Measurements from ENCODE around the gene SH2D5. TPM values are rescaled to one million over a fixed set of nuclear protein-coding genes. Genes with fewer than 3 reads are reported as not detected.

Gene SH2D5
- total RNA-seq: not detected

DNA sequence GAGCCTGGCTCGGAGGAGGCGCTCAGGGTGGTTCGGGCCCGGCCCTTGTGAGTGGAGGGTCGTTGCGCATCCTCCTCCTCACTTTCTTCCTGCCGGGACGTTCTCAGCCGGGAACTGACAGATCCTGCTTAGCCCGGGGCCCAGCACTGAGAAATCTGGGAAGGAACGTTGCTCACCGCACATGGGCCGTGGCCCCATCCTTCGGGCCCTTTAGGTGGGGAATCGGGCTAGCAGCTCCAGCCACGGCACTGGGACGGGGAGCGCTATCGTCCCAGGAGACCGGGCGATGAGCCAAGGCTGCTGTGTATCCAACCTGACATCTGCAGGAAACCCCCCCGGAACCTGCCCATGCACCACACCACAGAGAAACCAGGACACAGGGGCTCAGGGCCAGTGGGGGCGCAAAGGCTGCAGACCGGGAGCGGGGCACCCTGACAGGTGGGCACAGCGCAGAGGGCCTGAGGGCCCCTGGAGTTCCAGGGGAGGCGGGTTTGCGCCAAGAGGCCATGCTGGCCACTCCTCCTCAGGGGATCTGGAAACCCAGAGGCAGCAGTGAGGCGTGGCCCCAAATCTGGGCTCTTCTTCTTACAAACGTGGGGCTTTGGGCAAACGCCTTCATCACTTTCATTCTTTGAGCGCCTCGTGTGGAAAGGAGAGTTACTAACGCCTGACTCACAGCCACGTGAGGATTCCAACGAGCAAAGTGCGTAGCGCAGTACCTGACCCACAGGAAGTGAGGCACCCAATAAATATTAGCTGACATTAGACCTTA, at the start of gene SH2D5:
Gene SH2D5, minus strand, starts transcription at position 116 of the 772 bp plus-strand sequence. CDS start 4,659 bp downstream, outside the sequence.

DNA sequence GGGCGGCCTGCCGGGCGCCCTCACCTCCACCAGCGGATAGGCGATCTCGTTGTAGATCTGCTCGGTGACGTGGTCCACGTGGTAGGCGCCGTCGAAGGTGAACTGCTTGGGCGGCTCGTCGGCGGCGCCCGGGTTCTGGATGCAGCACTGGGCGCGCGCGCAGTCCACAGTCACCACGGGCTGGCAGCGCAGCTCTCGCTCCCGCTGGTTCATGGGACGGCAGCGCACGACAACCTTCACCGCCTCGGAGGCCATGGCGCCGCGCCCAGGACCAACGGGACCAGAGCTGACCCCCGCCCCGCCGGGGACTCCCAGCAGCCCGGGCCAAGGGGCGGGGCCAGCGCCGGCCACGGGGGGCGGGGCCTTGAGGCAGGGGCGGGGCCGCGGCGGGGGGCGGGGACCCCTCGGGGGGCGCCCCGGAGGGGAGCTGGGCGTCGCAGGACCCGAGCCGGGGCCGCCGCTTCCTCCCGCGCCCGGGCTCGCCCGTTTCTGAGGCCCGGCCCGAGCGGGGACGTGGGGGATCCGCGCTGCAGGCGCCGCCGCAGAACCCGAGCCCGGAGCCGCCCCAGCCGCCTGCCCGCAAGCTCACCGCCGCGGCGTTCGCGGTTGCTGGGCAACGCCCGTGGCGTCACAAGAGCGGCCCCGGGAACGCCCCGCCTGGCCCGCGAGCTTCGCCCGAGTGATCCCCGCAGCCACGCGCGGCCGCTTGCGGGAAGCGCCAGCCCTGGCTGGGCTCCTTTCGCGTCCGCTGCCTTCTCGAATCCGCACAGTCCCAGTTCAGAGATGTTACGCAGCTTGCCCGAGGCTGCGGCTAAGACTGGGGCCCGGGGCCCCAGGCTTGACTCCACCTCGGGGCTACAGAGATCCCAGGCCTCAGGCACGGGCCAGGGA, 14.8 kb downstream of the SH2D5 start, which contains the start of gene KIF17:
Gene KIF17, minus strand, starts transcription at position 556 of the 891 bp plus-strand sequence. Its CDS starts 301 bp downstream, at position 255.

Other genes starting within 250 kb of the SH2D5 start
- 1 to 10 TPM in 1 of 2 experiments, under 1 TPM in 1; 0.83 to 1.1 TPM for gene CAMK2N1, start 246.5 kb downstream of the SH2D5 start, total RNA-seq
- 10 to 100 TPM; 19.9 to 20.8 TPM for gene MUL1, start 224.6 kb downstream of the SH2D5 start, total RNA-seq
- not detected for gene FAM43B, start 180.1 kb downstream of the SH2D5 start, total RNA-seq
- gene CDA, start 143.6 kb downstream of the SH2D5 start, total RNA-seq: not detected
- gene PINK1, start 99.2 kb downstream of the SH2D5 start, total RNA-seq: 1 to 10 TPM; 6.9 to 7.5 TPM
- 100 to 1,000 TPM; 145 to 149 TPM for gene DDOST, start 71.3 kb downstream of the SH2D5 start, total RNA-seq
- gene KIF17, start 14.7 kb downstream of the SH2D5 start, total RNA-seq: not detected
- gene HP1BP3, start 54.6 kb upstream of the SH2D5 start, total RNA-seq: 100 to 1,000 TPM; 323 to 346 TPM

Data from activated naive CD4-positive, alpha-beta T cell treated with anti-CD3 and anti-CD28 coated beads, Interleukin-2, amount 10 ng/mL, durations not matched to agents 5 hours and 36 hours (primary cell).